Mesothelial cell of epicardium (in vitro differentiated cells): Measurements from ENCODE around the gene PARD3B. TPM values are rescaled to one million over a fixed set of nuclear protein-coding genes. Genes with fewer than 3 reads are reported as not detected.

ENCODE experiments used
- DNase-seq, 2 experiments: peaks; one replicate each; pipeline ENCODE4 v3.0.0; 2021; ENCODE audit warnings: low spot score in 2 of 2; ENCODE audit not compliant: unreplicated experiment in 2 of 2
- H3K27ac Mint-ChIP-seq: 2 replicates; pipeline ENCODE4 v1.8.0; 2021; ENCODE audit warnings: mixed read lengths
- H3K27me3 Mint-ChIP-seq: 2 replicates; pipeline ENCODE4 v1.8.0; 2021; ENCODE audit warnings: low read depth, mixed read lengths
- H3K36me3 Mint-ChIP-seq: 2 replicates; pipeline ENCODE4 v1.8.0; 2021; ENCODE audit warnings: mixed read lengths
- H3K4me1 Mint-ChIP-seq: 2 replicates; pipeline ENCODE4 v1.8.0; 2021; ENCODE audit warnings: mixed read lengths
- H3K4me3 Mint-ChIP-seq: 2 replicates; pipeline ENCODE4 v1.8.0; 2021; ENCODE audit warnings: mild to moderate bottlenecking, moderate library complexity, mixed read lengths
- H3K9me3 Mint-ChIP-seq: 2 replicates; pipeline ENCODE4 v1.8.0; 2021; ENCODE audit warnings: mixed read lengths
- CTCF ChIP-seq: fragments of 200-600 bp; sonication (generic); IDR thresholded peaks from one replicate; pipeline ENCODE4 v1.5.0; 2021; ENCODE audit warnings: antibody characterized with exemption; ENCODE audit not compliant: unreplicated experiment
- total RNA-seq: library from RNA; stranded (reverse); gene quantifications from 3 replicates; pipeline ENCODE4 v1.2.1, GENCODE V29; 2021

The PARD3B gene
- total RNA-seq, 1 donor from 2014 or later = 23.4 TPM

- Mint-ChIP-seq H3K4me1 (no peaks in the 10 kb centered on the region), H3K4me3 (no peak overlapping the region), H3K27ac (no peak overlapping the region)
Measured at GRCh38 chr2:204914708-204915107, 369.4 kb downstream of the PARD3B start.

GRCh38 chr2:204917089-204917701, 371.9 kb downstream of the PARD3B start:
- H3K4me1 Mint-ChIP-seq = no peaks in the 10 kb centered on the region
- H3K27ac Mint-ChIP-seq = no peak overlapping the region
- no peak for DNase-seq
- no peaks in the 10 kb centered on the region for H3K27me3 Mint-ChIP-seq
- TF ChIP-seq CTCF = no peak
- no peaks in the 10 kb centered on the region for H3K9me3 Mint-ChIP-seq
- no peak overlapping the region for H3K4me3 Mint-ChIP-seq
- no peaks in the 10 kb centered on the region for H3K36me3 Mint-ChIP-seq

More at GRCh38 chr2:204914708-204915107, 369.4 kb downstream of the PARD3B start:
- no peaks in the 10 kb centered on the region for H3K27me3 Mint-ChIP-seq
- H3K36me3 Mint-ChIP-seq = no peaks in the 10 kb centered on the region
- no peak for DNase-seq
- H3K9me3 Mint-ChIP-seq = no peaks in the 10 kb centered on the region
- TF ChIP-seq CTCF = no peak

DNA sequence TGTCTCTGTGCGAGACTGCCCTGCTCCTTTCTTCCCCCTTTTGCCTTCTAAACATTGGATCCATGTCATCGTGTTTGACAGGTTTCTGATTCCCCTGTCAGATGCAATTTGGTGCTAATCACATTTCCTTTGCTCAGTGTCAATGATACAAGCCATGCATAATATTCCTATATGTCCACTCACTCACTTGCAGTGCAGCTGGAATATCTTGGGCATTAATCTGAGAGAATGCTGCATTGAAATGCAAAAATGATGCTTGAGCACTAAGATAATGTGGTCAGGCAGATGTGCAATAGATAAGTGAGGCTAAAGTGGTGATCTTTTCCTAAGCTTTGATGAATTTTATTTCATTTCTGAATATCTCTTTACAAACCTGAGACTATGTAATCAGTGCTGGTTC, 375.5 kb downstream of the PARD3B start:
- DNase-seq = no peak
- H3K9me3 Mint-ChIP-seq = no peaks in the 10 kb centered on the region
- no peak overlapping the region for H3K4me3 Mint-ChIP-seq
- no peak overlapping the region for H3K27ac Mint-ChIP-seq
- no peaks in the 10 kb centered on the region for H3K4me1 Mint-ChIP-seq
- no peaks in the 10 kb centered on the region for H3K36me3 Mint-ChIP-seq
- no peaks in the 10 kb centered on the region for H3K27me3 Mint-ChIP-seq
- no peak for TF ChIP-seq CTCF

- no peaks in the 10 kb centered on the region for H3K27me3 Mint-ChIP-seq
- no peak for DNase-seq
- H3K4me3 Mint-ChIP-seq = no peak overlapping the region
- H3K4me1 Mint-ChIP-seq = no peaks in the 10 kb centered on the region
- no peaks in the 10 kb centered on the region for H3K36me3 Mint-ChIP-seq
- H3K9me3 Mint-ChIP-seq = no peaks in the 10 kb centered on the region
- H3K27ac Mint-ChIP-seq = no peak overlapping the region
- TF ChIP-seq CTCF = no peak
Measured at GRCh38 chr2:204923957-204924356, 378.7 kb downstream of the PARD3B start.

GRCh38 chr2:204931562-204931961, 386.3 kb downstream of the PARD3B start:
- DNase-seq = no peak
- H3K4me3 Mint-ChIP-seq = no peak overlapping the region
- H3K9me3 Mint-ChIP-seq = no peaks in the 10 kb centered on the region
- H3K36me3 Mint-ChIP-seq = no peaks in the 10 kb centered on the region
- no peak for TF ChIP-seq CTCF
- H3K4me1 Mint-ChIP-seq = peaks cover 27% of the 10 kb centered on the region
- no peaks in the 10 kb centered on the region for H3K27me3 Mint-ChIP-seq
- no peak overlapping the region for H3K27ac Mint-ChIP-seq
